Measurements from ENCODE around the gene RUNX1. TPM values are rescaled to one million over a fixed set of nuclear protein-coding genes. Genes with fewer than 3 reads are reported as not detected.

Gene RUNX1
- total RNA-seq, 2 donors from 2014 or later: 3.8 to 7.6 TPM

GRCh38 chr21:34748862-34749261 is 300.2 kb downstream of the RUNX1 start:
- H3K36me3 ChIP-seq: no peaks in the 10 kb centered on the region
- no peaks in the 10 kb centered on the region for H3K9me3 ChIP-seq
- H3K27me3 ChIP-seq: no peaks in the 10 kb centered on the region
- H3K4me1 ChIP-seq: peaks cover 0 to 18% of the 10 kb centered on the region in 2 donors
- H3K27ac ChIP-seq: no peak overlapping the region
- TF ChIP-seq CTCF (IDR thresholded peaks at IDR 0.05): no peak
- no peak overlapping the region for H3K4me3 ChIP-seq
- DNase-seq (ENCODE audit: low spot score): no peak

- Histone ChIP-seq H3K4me3 (peak overlapping the region in 1 of 2 donors; percentile 32), H3K4me1 (peaks cover 0 to 18% of the 10 kb centered on the region in 2 donors), H3K27ac (peak overlapping the region; percentile 31 to 65), H3K9me3 (no peaks in the 10 kb centered on the region), H3K36me3 (no peaks in the 10 kb centered on the region), H3K27me3 (no peaks in the 10 kb centered on the region)
- DNase-seq (ENCODE audit: low spot score): peak; percentile 85
- TF ChIP-seq CTCF (IDR thresholded peaks at IDR 0.05): peak; percentile 74 to 92
Measured at GRCh38 chr21:34745557-34746255, 303.4 kb downstream of the RUNX1 start.

- Histone ChIP-seq H3K4me1 (peaks cover 0 to 18% of the 10 kb centered on the region in 2 donors), H3K9me3 (no peaks in the 10 kb centered on the region), H3K4me3 (no peak overlapping the region), H3K27ac (no peak overlapping the region), H3K27me3 (no peaks in the 10 kb centered on the region), H3K36me3 (no peaks in the 10 kb centered on the region)
- TF ChIP-seq CTCF (IDR thresholded peaks at IDR 0.05): no peak
- DNase-seq (ENCODE audit: low spot score): no peak
Measured at GRCh38 chr21:34744801-34745200, 304.3 kb downstream of the RUNX1 start.

- no peak overlapping the region for H3K27ac ChIP-seq
- no peaks in the 10 kb centered on the region for H3K36me3 ChIP-seq
- DNase-seq (ENCODE audit: low spot score): peak; percentile 68
- TF ChIP-seq CTCF (IDR thresholded peaks at IDR 0.05): no peak
- H3K9me3 ChIP-seq: no peaks in the 10 kb centered on the region
- H3K27me3 ChIP-seq: no peaks in the 10 kb centered on the region
- H3K4me1 ChIP-seq: peaks cover 0 to 18% of the 10 kb centered on the region in 2 donors
- H3K4me3 ChIP-seq: no peak overlapping the region
Measured at GRCh38 chr21:34743831-34744230, 305.3 kb downstream of the RUNX1 start.

- Histone ChIP-seq H3K36me3 (no peaks in the 10 kb centered on the region), H3K4me3 (no peak overlapping the region), H3K27ac (no peak overlapping the region), H3K27me3 (no peaks in the 10 kb centered on the region), H3K9me3 (no peaks in the 10 kb centered on the region), H3K4me1 (peaks cover 0 to 18% of the 10 kb centered on the region in 2 donors)
- no peak for TF ChIP-seq CTCF (IDR thresholded peaks at IDR 0.05)
- DNase-seq (ENCODE audit: low spot score): no peak
Measured at GRCh38 chr21:34743285-34743684, 305.8 kb downstream of the RUNX1 start.

- DNase-seq (ENCODE audit: low spot score): no peak
- TF ChIP-seq CTCF (IDR thresholded peaks at IDR 0.05): no peak
- H3K4me3 ChIP-seq: no peak overlapping the region
Measured at GRCh38 chr21:34740198-34740597, 308.9 kb downstream of the RUNX1 start.

More at GRCh38 chr21:34740198-34740597, 308.9 kb downstream of the RUNX1 start:
- H3K27me3 ChIP-seq: no peaks in the 10 kb centered on the region
- no peaks in the 10 kb centered on the region for H3K36me3 ChIP-seq
- peaks cover 0 to 10% of the 10 kb centered on the region in 2 donors for H3K4me1 ChIP-seq
- H3K9me3 ChIP-seq: no peaks in the 10 kb centered on the region
- H3K27ac ChIP-seq: no peak overlapping the region

Measured in right atrium auricular region (tissue), 2 donors.